D341Med (cell line): ENCODE data around the gene IGLON5.

Experiments used
- DNase-seq: peaks from one replicate; pipeline ENCODE4 v3.0.0; 2012; ENCODE audit warnings: low spot score

IGLON5 gene

DNA sequence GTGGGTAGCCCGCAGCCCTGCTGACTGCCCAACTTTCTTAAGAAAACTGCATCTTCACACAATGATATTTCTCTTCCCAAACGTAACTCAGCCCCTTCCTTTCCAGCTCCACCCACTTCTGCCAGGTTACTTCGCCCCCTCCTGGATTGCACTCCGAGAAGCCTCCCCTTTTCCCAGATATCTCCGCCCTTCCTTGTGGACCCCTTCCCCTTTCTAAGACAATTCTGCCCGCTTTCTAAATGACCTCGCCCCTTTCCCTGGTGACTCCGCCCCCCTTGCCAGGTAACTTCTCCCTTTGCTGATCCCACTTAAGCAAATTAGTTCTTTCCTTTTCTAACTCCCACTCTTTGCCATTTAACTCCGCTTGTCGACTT, 27.9 kb downstream of the IGLON5 start:
- no peak for DNase-seq

GRCh38 chr19:51339687-51340656, 28.5 kb downstream of the IGLON5 start:
- peak; percentile 99 for DNase-seq

DNA sequence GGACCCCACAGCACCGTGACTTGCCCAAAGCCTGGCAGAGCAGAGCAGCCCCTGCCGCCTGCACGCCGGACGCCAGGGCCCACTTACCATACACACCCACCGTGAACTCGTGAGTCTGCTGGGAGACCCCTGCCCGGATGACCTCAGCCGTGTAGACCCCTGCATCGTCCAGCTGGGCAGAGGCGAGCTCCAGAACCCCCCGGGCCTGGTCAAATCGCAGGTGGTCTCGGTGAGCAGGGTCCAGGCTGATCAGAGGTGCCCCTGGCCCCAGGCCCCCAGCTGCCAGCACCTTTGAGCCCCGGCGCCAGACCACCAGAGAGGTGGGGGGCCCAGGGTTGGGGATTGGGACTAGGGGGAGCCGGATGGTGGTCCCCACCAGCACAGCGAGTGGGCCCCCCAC, 29.6 kb downstream of the IGLON5 start:
- DNase-seq: no peak

DNA sequence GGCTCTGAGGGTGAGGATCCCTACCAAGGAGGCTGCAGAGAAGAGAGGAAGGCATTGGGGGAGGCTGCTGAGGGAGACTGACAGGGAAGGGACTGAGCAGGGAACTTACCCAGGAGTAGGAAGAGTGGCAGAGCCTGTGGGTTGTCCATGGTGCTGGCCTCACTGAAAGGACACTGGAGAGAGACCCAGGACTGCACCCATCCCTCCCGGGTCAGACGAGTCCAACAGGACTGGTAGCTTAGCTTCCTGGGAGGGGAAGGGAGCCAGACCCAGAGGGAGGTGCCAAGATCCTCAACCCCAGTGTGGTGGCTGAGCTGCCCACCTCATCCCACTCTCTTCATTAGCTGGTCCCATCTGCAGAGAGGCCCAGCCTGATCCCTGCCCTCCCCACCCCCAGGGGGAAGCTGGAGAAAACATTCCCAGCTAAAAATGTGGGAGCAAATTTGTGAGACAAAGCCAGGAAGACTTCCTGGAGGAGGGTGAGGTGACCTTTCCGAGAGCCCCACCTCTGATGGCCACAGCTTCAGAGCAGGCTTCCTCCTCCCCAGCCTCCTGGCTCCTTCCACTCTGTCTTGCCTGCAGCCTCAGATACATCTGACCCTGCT, 30.6 kb downstream of the IGLON5 start, which contains the start of gene VSIG10L:
VSIG10L (minus strand) TSS at position 164 of the 605 bp plus-strand sequence; CDS start at position 149, 15 bp downstream.
- DNase-seq: no peak

GRCh38 chr19:51342631-51343569, 31.5 kb downstream of the IGLON5 start:
- no peak for DNase-seq

DNA sequence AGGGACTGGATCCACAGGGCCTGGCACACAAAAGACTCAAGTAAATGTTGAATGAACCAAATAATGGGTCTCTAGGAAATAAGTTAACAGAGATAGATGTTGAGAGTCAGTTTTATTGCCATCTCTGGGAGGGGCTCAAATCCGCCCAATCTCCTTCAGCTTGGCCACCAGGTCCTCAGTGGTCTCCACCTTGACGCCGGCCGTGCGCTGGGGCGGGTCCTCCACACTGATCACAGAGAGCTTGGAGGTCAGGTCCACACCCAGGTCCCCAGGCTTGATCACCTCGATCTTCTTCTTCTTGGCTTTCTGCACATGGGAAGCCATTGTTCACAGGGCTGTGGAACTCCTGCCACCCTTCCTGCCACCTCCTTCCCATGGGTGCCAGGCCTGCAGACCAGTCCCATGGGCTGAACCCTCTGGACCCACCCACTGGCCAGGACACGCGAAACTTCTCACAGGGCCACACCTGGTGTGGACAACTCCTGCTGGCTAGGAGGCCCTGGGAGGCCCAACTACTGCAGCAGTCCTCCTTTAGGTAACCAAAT, 33.7 kb downstream of the IGLON5 start:
- DNase-seq: no peak

- DNase-seq: no peak
Observed at GRCh38 chr19:51346742-51347141, 35.3 kb downstream of the IGLON5 start.

DNA sequence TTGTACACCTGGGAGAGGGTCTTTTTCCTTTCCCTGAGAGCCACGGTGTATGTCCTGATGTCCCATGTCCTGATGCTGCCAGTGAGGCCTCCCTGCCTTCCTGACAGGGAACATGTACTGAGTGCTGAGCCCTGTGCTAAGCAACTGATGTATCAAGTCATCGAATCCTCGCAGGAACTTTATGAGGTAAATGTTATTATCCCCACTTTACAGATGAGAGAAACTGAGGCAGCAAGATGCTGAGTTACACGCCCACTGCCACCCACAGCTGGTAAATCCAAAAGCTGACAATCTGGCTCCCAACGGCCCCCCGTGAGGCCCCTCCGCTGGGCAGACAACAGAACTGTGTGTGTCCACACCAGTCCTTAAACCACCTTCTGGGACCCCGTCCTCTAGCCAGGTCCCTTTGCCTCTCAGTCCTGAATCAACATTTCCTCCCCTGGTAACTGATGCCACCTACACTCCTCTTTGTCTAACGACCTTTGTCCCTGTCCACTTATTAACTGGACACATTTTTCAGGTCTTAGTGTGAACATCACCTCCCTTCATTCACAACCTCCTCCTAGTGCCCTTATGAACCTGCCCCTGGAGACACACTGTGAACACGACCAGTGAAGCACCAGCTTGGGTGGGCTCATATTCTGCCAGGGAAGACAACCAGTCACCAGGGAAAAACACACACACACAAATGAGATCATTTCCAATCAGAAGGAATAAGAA, 35.9 kb downstream of the IGLON5 start:
- no peak for DNase-seq

- DNase-seq: no peak
Observed at GRCh38 chr19:51351266-51351990, 40.0 kb downstream of the IGLON5 start.

GRCh38 chr19:51352783-51353360, 41.4 kb downstream of the IGLON5 start:
- no peak for DNase-seq

DNA sequence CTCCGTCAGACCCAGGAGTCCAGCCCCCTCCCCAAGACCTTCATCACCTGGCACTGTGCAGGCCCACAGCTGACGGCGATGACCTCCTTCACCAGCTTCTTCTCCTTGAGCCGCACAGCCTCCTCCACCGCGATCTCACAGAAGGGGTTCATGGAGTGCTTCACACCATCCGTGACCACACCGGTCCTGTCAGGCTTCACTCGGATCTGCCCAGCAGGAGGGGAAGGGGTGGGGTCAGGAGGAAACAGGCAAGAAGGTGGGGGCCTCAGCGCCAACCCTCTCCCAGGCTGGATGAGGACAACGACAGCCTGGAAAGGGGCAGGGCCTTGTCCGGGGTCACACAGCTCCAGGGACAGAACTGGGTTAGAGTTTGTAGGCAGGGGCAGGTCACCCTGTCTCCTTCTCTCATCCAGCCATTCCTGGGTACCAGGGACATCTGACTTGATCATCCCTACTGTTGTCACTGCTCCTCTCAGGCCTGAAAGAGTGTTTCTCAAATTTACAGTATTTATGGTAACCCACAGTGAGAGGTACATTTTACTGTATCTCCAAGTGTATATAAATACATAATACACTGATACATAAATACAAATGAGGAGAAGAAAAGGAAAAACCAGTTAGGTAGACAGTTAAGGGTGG, 42.8 kb downstream of the IGLON5 start:
- DNase-seq: no peak

GRCh38 chr19:51354742-51355148, 43.3 kb downstream of the IGLON5 start:
- DNase-seq: no peak

- DNase-seq: no peak
Observed at GRCh38 chr19:51356159-51356801, 44.8 kb downstream of the IGLON5 start.

DNA sequence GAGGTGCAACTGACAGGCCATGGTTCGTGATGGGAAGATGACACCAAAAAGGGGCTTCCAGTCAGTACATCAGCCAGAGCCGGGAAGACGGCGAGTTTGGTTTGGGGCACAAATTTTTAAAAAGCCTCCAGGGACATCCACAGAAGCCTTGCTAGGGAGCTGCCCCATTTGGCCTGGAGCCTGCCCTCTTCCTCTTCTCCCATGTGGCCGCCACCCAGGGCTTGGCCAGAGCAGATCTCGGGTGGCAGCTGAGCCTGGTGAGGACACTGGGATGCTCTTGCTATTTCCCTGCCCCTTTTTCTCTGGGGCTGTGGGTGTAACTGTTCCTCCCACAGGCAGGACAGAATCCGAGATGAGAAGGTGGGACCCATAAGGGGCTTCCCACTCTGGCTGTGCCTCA, 46.5 kb downstream of the IGLON5 start:
- DNase-seq: no peak

- no peak for DNase-seq
Observed at GRCh38 chr19:51359294-51359693, 47.9 kb downstream of the IGLON5 start.

DNA sequence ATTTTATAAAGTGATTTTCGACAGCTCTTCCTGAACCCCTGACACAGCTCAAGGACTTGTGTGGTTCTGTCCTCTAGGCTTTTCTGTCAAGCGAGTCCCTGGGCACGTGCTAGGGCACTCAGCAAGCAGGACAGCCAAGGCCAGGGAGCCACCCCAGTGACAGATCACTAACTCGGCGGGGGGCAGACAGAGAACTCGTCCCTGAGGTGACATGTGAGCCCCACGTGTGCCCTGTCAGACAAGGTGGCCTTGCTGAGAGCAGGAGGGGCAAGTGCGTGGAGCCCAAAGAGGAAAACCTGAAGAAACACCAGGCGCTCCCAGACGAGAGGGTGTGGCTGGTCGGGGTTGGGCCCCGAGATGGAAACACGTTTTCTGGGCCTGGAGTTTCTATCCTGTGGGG, 49.8 kb downstream of the IGLON5 start:
- no peak for DNase-seq

GRCh38 chr19:51364200-51365106, 53.0 kb downstream of the IGLON5 start:
- no peak for DNase-seq
